CD4-positive, CD25-positive, alpha-beta regulatory T cell (primary cell): ENCODE measurements around the gene ESPN. TPM values are rescaled to one million over a fixed set of nuclear protein-coding genes. Genes with fewer than 3 reads are reported as not detected.
"Not testable (repeated sequence)": the region's sequence is repeated elsewhere in the genome, so short reads cannot be mapped to it uniquely, and the experiment has no call there.

Experiments used
- ATAC-seq, 2 donors: fragments of 150-1000 bp; cut with Tn5 transposase; one replicate each; pipeline ENCODE4 v1.10.0; 2021; ENCODE audit warnings: low read depth in 2 of 2, moderate number of reproducible peaks in 2 of 2, moderate library complexity in 1 of 2
- DNase-seq, 3 donors: peaks; one replicate each; pipeline versions ENCODE4 v3.0.0 to v3.0.0-alpha.2; 2012 to 2022; ENCODE audit warnings: mixed read lengths in 1 of 3
- H3K27ac ChIP-seq: one replicate; pipeline ENCODE4 v1.7.0; 2013; ENCODE audit warnings: mild to moderate bottlenecking, low read length; ENCODE audit not compliant: insufficient read depth, poor library complexity, severe bottlenecking
- H3K27me3 ChIP-seq: one replicate; pipeline ENCODE4 v1.7.0; 2013; ENCODE audit warnings: low read length; ENCODE audit not compliant: control insufficient read depth, insufficient read depth
- H3K36me3 ChIP-seq: one replicate; pipeline ENCODE4 v1.7.0; 2013; ENCODE audit warnings: mild to moderate bottlenecking, low read length, moderate library complexity; ENCODE audit not compliant: control insufficient read depth, insufficient read depth
- H3K4me1 ChIP-seq: 2 replicates; pipeline ENCODE4 v1.7.0; 2013; ENCODE audit warnings: mild to moderate bottlenecking, low read length; ENCODE audit not compliant: insufficient read depth, control insufficient read depth, poor library complexity, severe bottlenecking
- H3K4me3 ChIP-seq: one replicate; pipeline ENCODE4 v1.7.0; 2013; ENCODE audit warnings: low read depth, mild to moderate bottlenecking, low read length, moderate library complexity
- H3K9me3 ChIP-seq, 2 experiments: 1 replicate in 1 of 2; 2 replicates in 1 of 2; pipeline ENCODE4 v1.7.0; 2013; ENCODE audit warnings: low read length in 2 of 2, mild to moderate bottlenecking in 1 of 2, moderate library complexity in 1 of 2; ENCODE audit not compliant: control insufficient read depth in 2 of 2
- H3K27ac Mint-ChIP-seq, 3 donors: one replicate each; pipeline ENCODE4 v1.8.0; 2020 to 2022; ENCODE audit warnings: mild to moderate bottlenecking in 3 of 3, mixed read lengths in 3 of 3, moderate library complexity in 2 of 3
- H3K27me3 Mint-ChIP-seq: one replicate; pipeline ENCODE4 v1.8.0; 2022; ENCODE audit warnings: mild to moderate bottlenecking, mixed read lengths
- H3K36me3 Mint-ChIP-seq: one replicate; pipeline ENCODE4 v1.8.0; 2020; ENCODE audit warnings: mixed read lengths
- H3K4me1 Mint-ChIP-seq, 4 donors: one replicate each; pipeline ENCODE4 v1.8.0; 2020 to 2022; ENCODE audit warnings: mixed read lengths in 4 of 4, mild to moderate bottlenecking in 1 of 4
- H3K4me3 Mint-ChIP-seq, 4 donors: one replicate each; pipeline ENCODE4 v1.8.0; 2020 to 2022; ENCODE audit warnings: mild to moderate bottlenecking in 4 of 4, mixed read lengths in 4 of 4, moderate library complexity in 3 of 4
- H3K9me3 Mint-ChIP-seq, 7 donors: one replicate each; pipeline ENCODE4 v1.8.0; 2020 to 2022; ENCODE audit warnings: mixed read lengths in 7 of 7, mild to moderate bottlenecking in 3 of 7, moderate library complexity in 2 of 7
- polyA plus RNA-seq, 4 donors: library from polyadenylated mRNA; unstranded; fragments of 300-500 nt; fragmentation: Illumina TruSeq; gene quantifications; one replicate each; pipeline ENCODE4 v1.2.3, GENCODE V29; 2021
- total RNA-seq: library from RNA; stranded (reverse); gene quantifications from one replicate; pipeline ENCODE4 v1.2.3, GENCODE V29; 2022

ESPN gene
- total and polyA plus RNA-seq, 5 donors from 2014 or later = 0.22 to 3.7 (median 0.23) TPM

DNA sequence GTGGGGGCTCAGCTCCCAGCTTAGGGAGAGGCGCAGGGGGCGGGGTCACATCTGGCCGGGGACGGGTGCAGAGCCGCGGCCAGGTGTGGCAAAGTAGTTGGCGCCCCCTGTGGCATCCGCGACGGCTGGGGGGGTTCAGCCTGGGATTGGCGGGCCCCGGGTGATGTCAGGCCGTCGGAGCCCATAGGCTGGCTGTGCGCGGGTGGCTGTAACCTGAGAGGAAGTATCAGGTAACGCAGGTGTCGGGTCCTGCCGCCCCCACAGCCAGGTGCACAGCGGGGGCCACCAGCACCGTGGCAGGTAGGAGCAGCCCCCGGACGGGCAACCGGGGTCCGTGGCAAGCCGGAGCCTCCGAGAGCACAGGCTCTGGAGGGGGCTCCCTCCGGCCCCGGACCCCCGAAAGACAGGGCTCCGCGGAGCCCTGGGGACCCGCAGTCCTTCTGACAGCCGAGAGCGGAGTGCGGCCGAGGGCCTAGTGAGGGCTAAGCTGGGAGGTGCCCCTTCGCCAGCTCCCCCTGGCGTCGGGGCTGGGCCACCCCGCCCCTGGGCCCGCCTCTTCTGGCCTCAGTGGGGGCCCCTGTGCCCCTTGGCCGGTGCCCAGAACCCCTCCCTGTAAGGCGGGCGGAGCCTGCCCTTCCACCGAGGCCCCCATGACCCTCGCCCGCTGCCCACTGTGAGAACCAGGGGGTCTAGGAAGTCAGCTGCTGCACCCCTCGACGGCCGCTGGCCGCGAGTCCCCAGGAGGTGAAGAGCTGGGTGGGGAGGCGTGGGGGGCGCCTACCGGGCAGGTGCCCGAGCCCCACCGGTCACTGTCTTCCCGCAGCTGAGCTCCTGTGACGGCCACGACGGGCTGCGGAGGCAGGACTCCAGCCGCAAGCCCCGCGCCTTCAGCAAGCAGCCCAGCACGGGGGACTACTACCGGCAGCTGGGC, 23.5 kb downstream of the ESPN start:
- Histone ChIP-seq H3K9me3 (no peaks in the 10 kb centered on the region), H3K27me3 (peaks cover 8% of the 10 kb centered on the region), H3K4me1 (peaks cover 28% of the 10 kb centered on the region), H3K36me3 (no peaks in the 10 kb centered on the region), H3K27ac (no peak overlapping the region), H3K4me3 (no peak overlapping the region)
- peaks cover 0 to 33% (median 11%) of the 10 kb centered on the region in 4 donors for H3K4me1 Mint-ChIP-seq
- H3K36me3 Mint-ChIP-seq = no peaks in the 10 kb centered on the region
- ATAC-seq (peak; percentile 36 to 44), DNase-seq (peak in 2 of 3 donors; percentile 51 to 54)
- peaks cover 74% of the 10 kb centered on the region for H3K27me3 Mint-ChIP-seq
- no peak overlapping the region for H3K27ac Mint-ChIP-seq
- H3K9me3 Mint-ChIP-seq = peaks cover 0 to 2% (median 0%) of the 10 kb centered on the region in 7 donors
- H3K4me3 Mint-ChIP-seq = peak overlapping the region in 3 of 4 donors; percentile 51 to 77 (median 70)

DNA sequence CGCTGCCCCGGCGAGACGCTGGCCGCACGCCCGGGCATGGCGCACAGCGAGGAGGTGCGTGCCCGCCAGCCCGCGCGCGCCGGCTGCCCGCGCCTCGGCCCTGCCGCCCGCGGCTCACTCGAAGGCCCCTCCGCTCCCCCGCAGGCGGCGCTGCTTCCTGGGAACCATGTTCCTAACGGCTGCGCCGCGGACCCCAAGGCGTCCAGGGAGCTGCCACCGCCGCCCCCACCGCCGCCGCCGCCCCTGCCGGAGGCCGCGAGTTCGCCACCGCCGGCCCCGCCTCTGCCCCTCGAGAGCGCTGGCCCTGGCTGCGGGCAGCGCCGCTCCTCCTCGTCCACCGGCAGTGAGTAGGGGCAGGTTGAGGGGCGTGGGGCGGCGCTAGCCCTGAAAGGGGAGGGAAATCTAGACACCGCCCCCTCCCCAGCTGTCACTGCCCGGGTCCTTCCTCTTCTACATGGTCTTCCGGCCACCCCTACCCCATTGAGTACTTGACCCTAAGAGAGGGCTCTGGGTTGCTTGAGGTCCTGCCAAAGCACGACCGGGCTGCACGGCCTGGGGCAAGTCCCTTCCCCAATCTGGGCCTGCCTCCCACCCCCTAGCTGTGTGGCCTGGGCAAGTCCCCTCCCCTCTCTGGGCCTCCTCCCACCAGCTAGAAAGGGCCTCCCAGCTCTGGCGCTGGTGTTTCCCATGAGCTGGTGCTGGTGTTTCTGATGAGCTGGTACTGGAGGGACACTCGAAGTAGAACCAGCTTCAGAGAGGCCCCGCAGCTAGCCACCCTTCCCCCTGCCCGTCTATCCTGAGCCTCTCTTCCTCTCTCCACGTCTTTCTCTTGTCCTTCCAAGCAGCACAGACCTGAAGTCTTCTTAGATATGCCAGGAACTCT, 24.4 kb downstream of the ESPN start:
- H3K27ac ChIP-seq = no peak overlapping the region
- H3K27me3 Mint-ChIP-seq = peaks cover 77% of the 10 kb centered on the region
- H3K9me3 Mint-ChIP-seq = peaks cover 0 to 4% (median 0%) of the 10 kb centered on the region in 7 donors
- peaks cover 8% of the 10 kb centered on the region for H3K27me3 ChIP-seq
- DNase-seq = no peak
- H3K9me3 ChIP-seq = no peaks in the 10 kb centered on the region
- peaks cover 30% of the 10 kb centered on the region for H3K4me1 ChIP-seq
- ATAC-seq = peak in 1 of 2 donors; percentile 17
- H3K4me1 Mint-ChIP-seq = peaks cover 0 to 40% (median 11%) of the 10 kb centered on the region in 4 donors
- no peaks in the 10 kb centered on the region for H3K36me3 Mint-ChIP-seq
- H3K27ac Mint-ChIP-seq = peak overlapping the region in 1 of 3 donors; percentile 74
- H3K4me3 Mint-ChIP-seq = peak overlapping the region; percentile 13 to 70 (median 57)
- no peak overlapping the region for H3K4me3 ChIP-seq
- H3K36me3 ChIP-seq = no peaks in the 10 kb centered on the region

DNA sequence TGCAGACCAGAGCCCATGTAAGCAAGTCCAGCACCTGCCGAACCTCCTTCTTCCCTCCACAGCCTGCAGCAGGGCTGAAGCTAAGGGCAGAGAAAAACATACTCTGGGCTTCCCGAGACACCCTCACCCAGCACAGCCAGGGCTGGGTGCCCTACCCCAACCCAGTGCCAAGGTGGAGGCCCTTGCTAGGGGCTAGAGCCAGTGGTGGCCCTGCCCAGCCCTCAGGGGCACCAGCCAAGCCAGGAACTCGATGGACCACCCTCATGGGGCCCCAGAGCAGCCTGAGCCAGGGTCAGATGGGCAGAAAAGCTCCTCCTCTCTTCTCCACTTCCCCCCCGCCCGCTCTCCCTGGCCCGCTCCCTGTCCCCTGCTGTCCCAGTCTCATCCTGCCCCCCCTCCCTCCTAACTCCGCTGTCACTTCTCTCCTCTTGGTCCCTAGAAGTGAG, 25.5 kb downstream of the ESPN start:
- Mint-ChIP-seq H3K4me3 (peak overlapping the region in 2 of 4 donors; percentile 13 to 69), H3K4me1 (peaks cover 0 to 37% (median 9%) of the 10 kb centered on the region in 4 donors), H3K9me3 (peaks cover 0 to 2% (median 0%) of the 10 kb centered on the region in 7 donors), H3K27me3 (peaks cover 70% of the 10 kb centered on the region), H3K36me3 (no peaks in the 10 kb centered on the region), H3K27ac (peak overlapping the region in 1 of 3 donors; percentile 5)
- Histone ChIP-seq H3K4me3 (no peak overlapping the region), H3K27me3 (peaks cover 4% of the 10 kb centered on the region), H3K36me3 (no peaks in the 10 kb centered on the region), H3K9me3 (no peaks in the 10 kb centered on the region), H3K27ac (no peak overlapping the region), H3K4me1 (peaks cover 41% of the 10 kb centered on the region)
- no peak for ATAC-seq
- DNase-seq = no peak

DNA sequence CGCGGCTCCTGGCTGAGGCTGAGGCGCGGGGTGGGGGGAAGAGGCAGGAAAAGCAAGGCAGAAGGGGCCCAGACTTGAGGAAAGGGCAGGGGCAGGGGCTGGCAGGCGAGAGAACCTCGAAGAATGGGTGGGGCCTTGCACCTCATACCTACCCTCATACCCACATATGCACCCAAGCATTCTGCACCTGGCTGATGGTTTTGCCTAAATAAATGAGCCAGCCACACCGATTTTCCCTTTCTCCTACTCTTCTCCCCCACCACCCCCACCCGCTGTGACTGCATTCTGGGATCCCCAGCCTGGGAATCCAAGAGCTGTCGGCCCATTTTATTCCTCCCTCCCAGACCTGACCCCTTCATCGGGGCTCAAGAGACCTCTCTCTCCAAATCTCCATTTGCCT, 25.9 kb downstream of the ESPN start:
- H3K4me3 ChIP-seq, H3K27me3 ChIP-seq, ATAC-seq, H3K36me3 Mint-ChIP-seq, H3K9me3 ChIP-seq, H3K27ac ChIP-seq, H3K9me3 Mint-ChIP-seq, DNase-seq, H3K36me3 ChIP-seq: not testable (repeated sequence)
- H3K4me1 ChIP-seq = peaks cover 44% of the 10 kb centered on the region
- Mint-ChIP-seq H3K4me1 (peaks cover 0 to 36% (median 8%) of the 10 kb centered on the region in 4 donors), H3K27me3 (peaks cover 65% of the 10 kb centered on the region), H3K4me3 (peak overlapping the region in 1 of 4 donors; percentile 68), H3K27ac (peak overlapping the region in 1 of 3 donors; percentile 95)

DNA sequence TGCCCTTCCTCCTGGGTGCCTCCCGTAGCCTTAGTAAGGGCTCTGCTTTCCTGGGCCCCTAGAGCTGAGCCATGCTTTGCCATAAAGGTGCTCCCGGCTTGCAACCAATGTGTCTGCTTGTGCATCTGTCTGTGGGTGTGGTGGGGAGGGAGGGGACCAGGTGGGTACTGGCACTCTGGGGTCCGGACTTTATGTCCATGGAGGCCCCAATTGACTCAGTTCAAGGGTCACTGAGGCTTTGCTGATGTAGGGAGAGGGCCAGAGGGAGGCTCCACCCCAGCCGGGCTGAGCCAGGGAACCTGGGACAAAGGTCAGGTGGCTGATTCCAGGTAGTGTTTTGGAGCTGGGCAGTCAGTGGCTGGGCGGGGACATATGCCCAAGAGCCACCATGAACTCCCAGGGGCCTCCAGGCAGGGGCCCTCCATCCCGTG, 26.4 kb downstream of the ESPN start:
- H3K4me3 Mint-ChIP-seq = peak overlapping the region in 1 of 4 donors; percentile 68
- Histone ChIP-seq H3K27ac (no peak overlapping the region), H3K4me1 (peaks cover 46% of the 10 kb centered on the region), H3K36me3 (no peaks in the 10 kb centered on the region), H3K4me3 (no peak overlapping the region), H3K9me3 (no peaks in the 10 kb centered on the region), H3K27me3 (peaks cover 4% of the 10 kb centered on the region)
- peaks cover 62% of the 10 kb centered on the region for H3K27me3 Mint-ChIP-seq
- DNase-seq (no peak), ATAC-seq (no peak)
- peaks cover 0 to 33% (median 8%) of the 10 kb centered on the region in 4 donors for H3K4me1 Mint-ChIP-seq
- H3K36me3 Mint-ChIP-seq = no peaks in the 10 kb centered on the region
- H3K9me3 Mint-ChIP-seq = peaks cover 0 to 3% (median 0%) of the 10 kb centered on the region in 7 donors
- peak overlapping the region in 1 of 3 donors; percentile 95 for H3K27ac Mint-ChIP-seq

DNA sequence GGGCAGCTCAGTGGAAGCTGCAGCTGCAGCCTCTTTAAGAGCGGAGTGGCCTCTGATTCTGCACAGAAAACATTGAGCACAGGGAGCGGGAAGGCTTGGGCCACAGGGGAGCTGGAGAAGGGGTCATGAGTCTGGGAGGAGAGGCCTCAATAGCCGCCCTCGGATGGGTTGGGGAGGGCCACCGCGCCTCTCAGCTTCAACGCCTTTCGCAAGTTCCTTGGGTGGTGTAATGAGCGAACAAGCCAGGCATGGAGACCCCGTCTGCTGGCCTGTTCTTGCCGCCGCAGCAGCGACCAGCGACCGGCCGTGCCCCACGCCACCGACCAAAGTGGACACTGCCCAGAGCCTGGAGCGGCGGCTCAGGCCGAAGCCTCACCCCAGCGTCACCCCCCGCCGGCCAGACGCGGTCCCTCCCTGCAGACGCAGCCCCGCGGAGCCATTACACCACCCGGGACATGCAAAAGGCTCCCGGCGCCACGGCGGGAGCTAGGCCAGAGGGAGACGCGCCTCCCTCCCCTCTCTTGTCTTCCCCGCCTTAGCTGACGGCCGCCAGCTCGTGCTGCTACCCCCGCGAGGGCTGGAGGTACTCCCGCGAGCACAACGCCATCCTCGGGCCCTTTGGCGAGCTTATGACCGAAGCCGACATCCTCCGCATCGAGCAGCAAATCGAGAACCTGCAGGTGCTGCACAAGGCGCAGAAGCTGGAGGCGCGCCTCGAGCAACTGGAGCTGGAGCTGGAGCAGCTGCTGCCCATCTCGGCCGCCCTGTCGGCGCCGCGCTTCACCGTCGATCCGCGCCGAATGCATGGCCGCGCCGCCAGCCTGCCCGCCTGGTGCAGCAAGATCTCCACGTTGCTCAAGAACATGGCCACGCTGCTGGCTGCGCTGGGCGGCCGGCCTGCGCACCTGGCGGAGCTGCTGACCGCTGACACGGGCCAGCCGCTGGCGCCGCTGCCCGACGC, 29.6 kb downstream of the ESPN start:
- not testable (repeated sequence) for H3K36me3 Mint-ChIP-seq, H3K27ac ChIP-seq, H3K9me3 ChIP-seq, H3K4me3 ChIP-seq, H3K27me3 ChIP-seq, ATAC-seq, H3K27ac Mint-ChIP-seq, H3K36me3 ChIP-seq, H3K9me3 Mint-ChIP-seq
- DNase-seq = peak in 1 of 3 donors; percentile 35
- Mint-ChIP-seq H3K27me3 (peaks cover 53% of the 10 kb centered on the region), H3K4me1 (peaks cover 0 to 31% (median 9%) of the 10 kb centered on the region in 4 donors), H3K4me3 (peak overlapping the region in 2 of 4 donors; percentile 26 to 70)
- H3K4me1 ChIP-seq = peaks cover 19% of the 10 kb centered on the region
